SK-N-SH (cell line): ENCODE data around the gene CHST12. TPM values are rescaled to one million over a fixed set of nuclear protein-coding genes. Genes with fewer than 3 reads are reported as not detected.

Experiments used
- CTCF ChIA-PET: fragments of 300-600, 350-600 bp; formaldehyde crosslinking; extraction: SDS; loops from one replicate; lab custom pipeline; 2021; lab: Yijun Ruan, JAX
- POLR2A ChIA-PET: fragments of 350-600 bp; sonication (Branson Sonifier 250); formaldehyde crosslinking; extraction: SDS; loops from one replicate; lab custom pipeline; 2020; ENCODE audit warnings: antibody characterized with exemption, inconsistent platforms; lab: Yijun Ruan, JAX
- DNase-seq: peaks from one replicate; pipeline ENCODE4 v3.0.0; 2012
- H2AFZ ChIP-seq: fragments of 200-600 bp; sonication (generic); 2 replicates; pipeline ENCODE4 v1.8.1; 2016; ENCODE audit warnings: antibody characterized with exemption, mild to moderate bottlenecking, low read depth
- H3F3A ChIP-seq: fragments of 200-600 bp; sonication (generic); replicated peaks from 2 replicates; pipeline ENCODE3; 2016; ENCODE audit warnings: antibody characterized with exemption, mild to moderate bottlenecking; ENCODE audit not compliant: insufficient read depth
- H3K27ac ChIP-seq, 2 experiments: fragments of 200-500 bp in 1 of 2; fragments of 200-600 bp in 1 of 2; sonication (Bioruptor generic) in 1 of 2; sonication (generic), shearing (Covaris generic) in 1 of 2; 2 replicates each; pipeline versions ENCODE4 v1.5.1 to v1.6.1; 2014 to 2016; ENCODE audit warnings: low read depth in 2 of 2, inconsistent platforms in 1 of 2, low read length in 1 of 2, mild to moderate bottlenecking in 1 of 2, mixed read lengths in 1 of 2
- H3K27me3 ChIP-seq: fragments of 200-600 bp; sonication (generic), shearing (Covaris generic); 2 replicates; pipeline ENCODE4 v1.6.1; 2016; ENCODE audit warnings: mixed run types; ENCODE audit not compliant: insufficient read depth
- H3K36me3 ChIP-seq, 2 experiments: fragments of 200-500 bp in 1 of 2; fragments of 200-600 bp in 1 of 2; sonication (Bioruptor generic) in 1 of 2; sonication (generic) in 1 of 2; replicated peaks in 1 of 2; 2 replicates each; pipeline versions ENCODE3 to v1.5.1; 2014 to 2016; ENCODE audit warnings: low read length in 1 of 2, mild to moderate bottlenecking in 1 of 2; ENCODE audit not compliant: insufficient read depth in 2 of 2, control insufficient read depth in 1 of 2
- H3K4me1 ChIP-seq, 2 experiments: fragments of 200-500 bp in 1 of 2; fragments of 200-600 bp in 1 of 2; sonication (Bioruptor generic) in 1 of 2; sonication (generic), shearing (Covaris generic) in 1 of 2; 2 replicates each; pipeline versions ENCODE4 v1.5.1 to v1.6.1; 2014 to 2016; ENCODE audit warnings: low read depth in 1 of 2, low read length in 1 of 2, mixed run types in 1 of 2; ENCODE audit not compliant: insufficient read depth in 2 of 2, control insufficient read depth in 1 of 2
- H3K4me2 ChIP-seq: fragments of 200-600 bp; sonication (generic), shearing (Covaris generic); 2 replicates; pipeline ENCODE4 v1.6.1; 2017; ENCODE audit warnings: mixed run types
- H3K4me3 ChIP-seq, 2 experiments: fragments of 200-500 bp in 1 of 2; fragments of 200-600 bp in 1 of 2; sonication (Bioruptor generic) in 1 of 2; sonication (generic), shearing (Covaris generic) in 1 of 2; 2 replicates each; pipeline versions ENCODE4 v1.5.1 to v1.8.1; 2014 to 2016; ENCODE audit warnings: low read depth in 2 of 2, inconsistent platforms in 1 of 2, low read length in 1 of 2, mild to moderate bottlenecking in 1 of 2, mixed read lengths in 1 of 2, moderate library complexity in 1 of 2
- H3K79me2 ChIP-seq: fragments of 200-600 bp; sonication (generic); 2 replicates; pipeline ENCODE4 v1.8.1; 2017; ENCODE audit warnings: mild to moderate bottlenecking; ENCODE audit not compliant: insufficient read depth
- H3K9ac ChIP-seq: fragments of 200-600 bp; sonication (generic); 2 replicates; pipeline ENCODE4 v1.6.1; 2017; ENCODE audit warnings: mixed run types
- H3K9me2 ChIP-seq: fragments of 200-600 bp; sonication (generic); 2 replicates; pipeline ENCODE4 v1.6.1; 2017; ENCODE audit warnings: mixed run types
- H3K9me3 ChIP-seq: fragments of 200-600 bp; sonication (generic); 2 replicates; pipeline ENCODE4 v1.6.1; 2017; ENCODE audit warnings: mixed run types, mild to moderate bottlenecking, moderate library complexity
- H4K20me1 ChIP-seq: fragments of 200-600 bp; sonication (generic); 2 replicates; pipeline ENCODE4 v1.6.1; 2017; ENCODE audit warnings: mild to moderate bottlenecking, mixed run types; ENCODE audit not compliant: insufficient read depth
- ELF1 ChIP-seq: IDR thresholded peaks from 2 replicates; pipeline ENCODE4 v1.4.0; 2012
- FOSL2 ChIP-seq: IDR thresholded peaks from 2 replicates; pipeline ENCODE4 v1.4.0; 2012; ENCODE audit warnings: low read depth, mild to moderate bottlenecking, moderate library complexity, borderline replicate concordance
- FOXJ3 ChIP-seq: sonication (generic); formaldehyde crosslinking; IDR thresholded peaks from 2 replicates; pipeline ENCODE4 v1.5.1; 2020; ENCODE audit warnings: mild to moderate bottlenecking, missing genetic modification reagents
- GABPA ChIP-seq: IDR thresholded peaks from 2 replicates; pipeline ENCODE4 v1.4.0; 2012; ENCODE audit warnings: low read depth, mild to moderate bottlenecking
- JUND ChIP-seq: IDR thresholded peaks from 2 replicates; pipeline ENCODE4 v1.4.0; 2012
- NFIC ChIP-seq: IDR thresholded peaks from 2 replicates; pipeline ENCODE4 v1.4.0; 2012; ENCODE audit warnings: borderline replicate concordance
- RAD21 ChIP-seq: IDR thresholded peaks from 2 replicates; pipeline ENCODE4 v1.6.1; 2012; ENCODE audit warnings: mild to moderate bottlenecking, low read length
- RCOR1 ChIP-seq: fragments of 150-350 bp; IDR thresholded peaks from 2 replicates; pipeline ENCODE4 v1.6.1; 2017; ENCODE audit warnings: antibody characterized with exemption, low read length
- RFX5 ChIP-seq: IDR thresholded peaks from 2 replicates; pipeline ENCODE4 v1.6.1; 2012; ENCODE audit warnings: mild to moderate bottlenecking, improper control_type of control experiment, low read length
- RXRA ChIP-seq: IDR thresholded peaks from 2 replicates; pipeline ENCODE4 v1.4.0; 2012; ENCODE audit warnings: low read depth, mild to moderate bottlenecking, borderline replicate concordance
- SIN3A ChIP-seq: IDR thresholded peaks from 2 replicates; pipeline ENCODE4 v1.6.1; 2012; ENCODE audit warnings: low read depth, mild to moderate bottlenecking, low read length, moderate library complexity, borderline replicate concordance
- SMC3 ChIP-seq: IDR thresholded peaks from 2 replicates; pipeline ENCODE4 v1.6.1; 2012; ENCODE audit warnings: low read depth, low read length, improper control_type of control experiment
- TAF1 ChIP-seq: IDR thresholded peaks from 2 replicates; pipeline ENCODE4 v1.6.1; 2012; ENCODE audit warnings: low read depth, mild to moderate bottlenecking, low read length, moderate library complexity, borderline replicate concordance
- TCF12 ChIP-seq: IDR thresholded peaks from 2 replicates; pipeline ENCODE4 v1.4.0; 2012
- ZBTB33 ChIP-seq: IDR thresholded peaks from 2 replicates; pipeline ENCODE4 v1.4.0; 2012; ENCODE audit warnings: low read depth, borderline replicate concordance
- WGBS: methylation state at CpG from one replicate; pipeline ENCODE4 v1.1.6; 2017; ENCODE audit warnings: low lambda C conversion rate; 5-methylcytosine and 5-hydroxymethylcytosine counted together
- polyA plus RNA-seq, 3 experiments: library from polyadenylated mRNA; depleted of rRNA; stranded (reverse); fragments of >200 nt; gene quantifications; 2 replicates each; pipeline ENCODE4 v1.2.3, GENCODE V29; 2012
- TF ChIP-seq, protein P1 (sequence below): fragments of 150-350 bp; IDR thresholded peaks from 2 replicates; pipeline ENCODE4 v1.6.1; 2016; ENCODE audit warnings: mild to moderate bottlenecking, low read depth, low read length
- TF ChIP-seq, protein P2 (sequence below): IDR thresholded peaks from 2 replicates; pipeline ENCODE4 v1.6.1; 2012; ENCODE audit warnings: mild to moderate bottlenecking, low read depth, low read length, moderate library complexity
- TF ChIP-seq, protein P3 (sequence below): IDR thresholded peaks from 2 replicates; pipeline ENCODE4 v1.4.0; 2012; ENCODE audit warnings: low read depth

CHST12 gene
- polyA plus RNA-seq, 1 of the 3 experiments (the other 2 are of a cell fraction): 32.7 TPM

- no peaks in the 10 kb centered on the region for H4K20me1 ChIP-seq
- ChIA-PET POLR2A (no interaction called here), CTCF (interaction anchor here (0.8 to 2.4 kb wide), 5 partner anchors 9 to 54 kb away, joined by 3 to 9 read pairs (median 7); no protein-coding TSS in a partner anchor)
- WGBS: 74% methylated on average over 11 of the region's 14 CpGs
- H3K9ac ChIP-seq: no peak overlapping the region
- no peak for TF ChIP-seq ZBTB33
- TF ChIP-seq, protein P1, sequence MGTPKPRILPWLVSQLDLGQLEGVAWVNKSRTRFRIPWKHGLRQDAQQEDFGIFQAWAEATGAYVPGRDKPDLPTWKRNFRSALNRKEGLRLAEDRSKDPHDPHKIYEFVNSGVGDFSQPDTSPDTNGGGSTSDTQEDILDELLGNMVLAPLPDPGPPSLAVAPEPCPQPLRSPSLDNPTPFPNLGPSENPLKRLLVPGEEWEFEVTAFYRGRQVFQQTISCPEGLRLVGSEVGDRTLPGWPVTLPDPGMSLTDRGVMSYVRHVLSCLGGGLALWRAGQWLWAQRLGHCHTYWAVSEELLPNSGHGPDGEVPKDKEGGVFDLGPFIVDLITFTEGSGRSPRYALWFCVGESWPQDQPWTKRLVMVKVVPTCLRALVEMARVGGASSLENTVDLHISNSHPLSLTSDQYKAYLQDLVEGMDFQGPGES: no peak
- no peak for TF ChIP-seq JUND
- H3K4me3 ChIP-seq: no peak overlapping the region
- H3K27me3 ChIP-seq: no peaks in the 10 kb centered on the region
- no peaks in the 10 kb centered on the region for H3K36me3 ChIP-seq
- no peaks in the 10 kb centered on the region for H3K9me2 ChIP-seq
- H3K27ac ChIP-seq: no peak overlapping the region
- H3K79me2 ChIP-seq: no peaks in the 10 kb centered on the region
- H2AFZ ChIP-seq: no peak overlapping the region
- H3K9me3 ChIP-seq: no peaks in the 10 kb centered on the region
- no peak overlapping the region for H3K4me2 ChIP-seq
- H3F3A ChIP-seq: no peaks in the 10 kb centered on the region
- peaks cover 0 to 2% of the 10 kb centered on the region in 2 experiments; a peak in 1 of 4 replicates for H3K4me1 ChIP-seq
- DNase-seq: no peak
Observed at GRCh38 chr7:2487586-2488271, 84.3 kb downstream of the CHST12 start.

DNA sequence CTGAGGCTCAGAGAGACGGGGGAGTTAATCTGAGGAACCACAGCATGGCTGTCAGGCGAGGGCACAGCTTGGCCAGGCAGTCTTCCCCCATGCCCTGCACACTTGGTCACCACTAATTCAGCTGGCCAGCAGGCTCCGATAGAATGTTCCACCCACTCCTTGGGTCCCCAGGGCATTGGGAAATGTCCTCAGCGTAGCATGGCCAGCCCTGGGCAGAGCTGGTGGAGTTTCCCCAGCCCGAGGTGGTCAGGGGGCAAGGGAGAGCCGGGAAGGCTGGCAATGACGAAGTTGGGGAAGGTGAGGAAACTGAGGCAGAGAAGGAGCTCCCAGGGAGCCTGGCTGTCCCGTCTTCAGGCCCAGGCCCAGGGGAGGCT lies 84.8 kb downstream of the CHST12 start:
- 73% methylated on average over 8 of the region's 8 CpGs for WGBS
- Histone ChIP-seq H3K9ac (no peak overlapping the region), H2AFZ (no peak overlapping the region), H3K9me2 (no peaks in the 10 kb centered on the region), H3K27me3 (no peaks in the 10 kb centered on the region), H3K36me3 (no peaks in the 10 kb centered on the region), H3K27ac (no peak overlapping the region), H4K20me1 (no peaks in the 10 kb centered on the region), H3F3A (no peaks in the 10 kb centered on the region), H3K9me3 (no peaks in the 10 kb centered on the region), H3K79me2 (no peaks in the 10 kb centered on the region), H3K4me1 (peaks cover 2 to 3% of the 10 kb centered on the region in 2 experiments; a peak in 2 of 4 replicates), H3K4me3 (no peak overlapping the region), H3K4me2 (no peak overlapping the region)
- no peak for DNase-seq
- ChIA-PET POLR2A (no interaction called here), CTCF (interaction anchor here (0.8 to 2.4 kb wide), 6 partner anchors 10 to 53 kb away, joined by 3 to 9 read pairs (median 5); no protein-coding TSS in a partner anchor)
- no peak for TF ChIP-seq SIN3A
- no peak for TF ChIP-seq RAD21
- TF ChIP-seq NFIC: no peak
- TF ChIP-seq GABPA: no peak
- TF ChIP-seq FOXJ3: no peak
- TF ChIP-seq TAF1: no peak
- TF ChIP-seq JUND: no peak
- TF ChIP-seq, protein P2, sequence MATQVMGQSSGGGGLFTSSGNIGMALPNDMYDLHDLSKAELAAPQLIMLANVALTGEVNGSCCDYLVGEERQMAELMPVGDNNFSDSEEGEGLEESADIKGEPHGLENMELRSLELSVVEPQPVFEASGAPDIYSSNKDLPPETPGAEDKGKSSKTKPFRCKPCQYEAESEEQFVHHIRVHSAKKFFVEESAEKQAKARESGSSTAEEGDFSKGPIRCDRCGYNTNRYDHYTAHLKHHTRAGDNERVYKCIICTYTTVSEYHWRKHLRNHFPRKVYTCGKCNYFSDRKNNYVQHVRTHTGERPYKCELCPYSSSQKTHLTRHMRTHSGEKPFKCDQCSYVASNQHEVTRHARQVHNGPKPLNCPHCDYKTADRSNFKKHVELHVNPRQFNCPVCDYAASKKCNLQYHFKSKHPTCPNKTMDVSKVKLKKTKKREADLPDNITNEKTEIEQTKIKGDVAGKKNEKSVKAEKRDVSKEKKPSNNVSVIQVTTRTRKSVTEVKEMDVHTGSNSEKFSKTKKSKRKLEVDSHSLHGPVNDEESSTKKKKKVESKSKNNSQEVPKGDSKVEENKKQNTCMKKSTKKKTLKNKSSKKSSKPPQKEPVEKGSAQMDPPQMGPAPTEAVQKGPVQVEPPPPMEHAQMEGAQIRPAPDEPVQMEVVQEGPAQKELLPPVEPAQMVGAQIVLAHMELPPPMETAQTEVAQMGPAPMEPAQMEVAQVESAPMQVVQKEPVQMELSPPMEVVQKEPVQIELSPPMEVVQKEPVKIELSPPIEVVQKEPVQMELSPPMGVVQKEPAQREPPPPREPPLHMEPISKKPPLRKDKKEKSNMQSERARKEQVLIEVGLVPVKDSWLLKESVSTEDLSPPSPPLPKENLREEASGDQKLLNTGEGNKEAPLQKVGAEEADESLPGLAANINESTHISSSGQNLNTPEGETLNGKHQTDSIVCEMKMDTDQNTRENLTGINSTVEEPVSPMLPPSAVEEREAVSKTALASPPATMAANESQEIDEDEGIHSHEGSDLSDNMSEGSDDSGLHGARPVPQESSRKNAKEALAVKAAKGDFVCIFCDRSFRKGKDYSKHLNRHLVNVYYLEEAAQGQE: no peak
- TF ChIP-seq FOSL2: no peak
- no peak for TF ChIP-seq ELF1
- no peak for TF ChIP-seq SMC3
- TF ChIP-seq TCF12: no peak
- TF ChIP-seq, protein P1: no peak
- TF ChIP-seq RCOR1: no peak
- TF ChIP-seq RXRA: no peak
- TF ChIP-seq, protein P3, sequence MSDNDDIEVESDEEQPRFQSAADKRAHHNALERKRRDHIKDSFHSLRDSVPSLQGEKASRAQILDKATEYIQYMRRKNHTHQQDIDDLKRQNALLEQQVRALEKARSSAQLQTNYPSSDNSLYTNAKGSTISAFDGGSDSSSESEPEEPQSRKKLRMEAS: no peak
- no peak for TF ChIP-seq RFX5
